ENCODE results near the gene MGAT3. TPM values are rescaled to one million over a fixed set of nuclear protein-coding genes. Genes with fewer than 3 reads are reported as not detected.

MGAT3 gene
- polyA plus RNA-seq, 3 donors = 0.03 TPM; not detected in 2

DNA sequence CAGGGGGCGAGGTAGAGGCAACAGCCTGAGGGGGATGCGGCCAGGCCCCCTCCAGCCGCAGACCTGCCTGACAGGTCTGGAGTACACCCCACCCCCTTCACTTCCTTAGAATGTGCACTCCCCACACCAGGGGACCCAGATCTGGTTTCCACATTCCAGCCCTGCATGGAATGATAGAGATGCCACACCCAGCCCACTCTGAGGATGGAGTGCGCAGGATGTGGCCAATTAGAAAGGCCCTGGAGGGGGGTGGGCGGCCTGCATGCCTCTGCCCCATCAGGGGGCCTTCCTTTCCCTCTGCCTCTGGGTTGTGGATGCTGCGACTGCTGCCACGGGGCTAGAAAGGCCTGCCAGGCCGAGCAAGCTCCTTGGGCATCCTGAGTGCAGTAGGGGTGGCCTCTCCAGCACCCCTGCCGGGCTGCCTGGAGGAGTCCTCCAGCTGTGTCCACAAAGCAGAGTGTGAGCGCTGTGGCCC is 28.2 kb upstream of the MGAT3 start:
- Histone ChIP-seq H3K27me3 (ENCODE audit: control insufficient read depth in 2 of 2, insufficient read depth in 2 of 2, low read length in 2 of 2) (no peaks in the 10 kb centered on the region), H3K27ac (ENCODE audit: low read depth in 1 of 2, low read length in 2 of 2) (no peak overlapping the region), H3K4me3 (replicated peaks in 1 of 3; ENCODE audit: low read depth in 2 of 3, low read length in 3 of 3) (no peak overlapping the region), H3K79me2 (ENCODE audit: insufficient read depth, low read length) (no peaks in the 10 kb centered on the region), H3K4me2 (replicated peaks; ENCODE audit: extremely low read depth, low read length, poor library complexity, severe bottlenecking) (no peak overlapping the region), H4K20me1 (ENCODE audit: insufficient read depth, low read length) (no peaks in the 10 kb centered on the region), H3K9ac (ENCODE audit: insufficient read depth, low read length, poor library complexity, severe bottlenecking) (no peak overlapping the region), H2AFZ (ENCODE audit: insufficient read depth, low read depth, low read length, poor library complexity, severe bottlenecking) (no peak overlapping the region), H3K4me1 (ENCODE audit: control insufficient read depth in 1 of 2, insufficient read depth in 2 of 2, low read length in 2 of 2) (peaks cover 11 to 17% of the 10 kb centered on the region in 2 donors), H3K9me3 (replicated peaks in 1 of 2; ENCODE audit: control insufficient read depth in 1 of 2, insufficient read depth in 1 of 2, low read length in 2 of 2) (no peaks in the 10 kb centered on the region), H3K36me3 (replicated peaks in 1 of 2; ENCODE audit: control insufficient read depth in 1 of 2, insufficient read depth in 2 of 2, low read length in 2 of 2) (peaks cover 78 to 95% of the 10 kb centered on the region in 2 donors)
- 96% methylated on average over 6 of the region's 10 CpGs for WGBS (ENCODE audit: insufficient coverage)
- no peak for DNase-seq
- TF ChIP-seq, protein P1, sequence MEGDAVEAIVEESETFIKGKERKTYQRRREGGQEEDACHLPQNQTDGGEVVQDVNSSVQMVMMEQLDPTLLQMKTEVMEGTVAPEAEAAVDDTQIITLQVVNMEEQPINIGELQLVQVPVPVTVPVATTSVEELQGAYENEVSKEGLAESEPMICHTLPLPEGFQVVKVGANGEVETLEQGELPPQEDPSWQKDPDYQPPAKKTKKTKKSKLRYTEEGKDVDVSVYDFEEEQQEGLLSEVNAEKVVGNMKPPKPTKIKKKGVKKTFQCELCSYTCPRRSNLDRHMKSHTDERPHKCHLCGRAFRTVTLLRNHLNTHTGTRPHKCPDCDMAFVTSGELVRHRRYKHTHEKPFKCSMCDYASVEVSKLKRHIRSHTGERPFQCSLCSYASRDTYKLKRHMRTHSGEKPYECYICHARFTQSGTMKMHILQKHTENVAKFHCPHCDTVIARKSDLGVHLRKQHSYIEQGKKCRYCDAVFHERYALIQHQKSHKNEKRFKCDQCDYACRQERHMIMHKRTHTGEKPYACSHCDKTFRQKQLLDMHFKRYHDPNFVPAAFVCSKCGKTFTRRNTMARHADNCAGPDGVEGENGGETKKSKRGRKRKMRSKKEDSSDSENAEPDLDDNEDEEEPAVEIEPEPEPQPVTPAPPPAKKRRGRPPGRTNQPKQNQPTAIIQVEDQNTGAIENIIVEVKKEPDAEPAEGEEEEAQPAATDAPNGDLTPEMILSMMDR (IDR thresholded peaks at IDR 0.05) = no peak
- intact Hi-C loops (cut with micrococcal nuclease) = no loop called here
- Mint-ChIP-seq H3K36me3 (peaks cover 71 to 98% of the 10 kb centered on the region in 2 donors), H3K4me1 (peaks cover 18% of the 10 kb centered on the region), H3K4me3 (no peak overlapping the region), H3K27me3 (ENCODE audit: low read depth in 3 of 3) (peaks cover 0 to 6% (median 0%) of the 10 kb centered on the region in 3 donors), H3K27ac (no peak overlapping the region), H3K9me3 (no peaks in the 10 kb centered on the region)

DNA sequence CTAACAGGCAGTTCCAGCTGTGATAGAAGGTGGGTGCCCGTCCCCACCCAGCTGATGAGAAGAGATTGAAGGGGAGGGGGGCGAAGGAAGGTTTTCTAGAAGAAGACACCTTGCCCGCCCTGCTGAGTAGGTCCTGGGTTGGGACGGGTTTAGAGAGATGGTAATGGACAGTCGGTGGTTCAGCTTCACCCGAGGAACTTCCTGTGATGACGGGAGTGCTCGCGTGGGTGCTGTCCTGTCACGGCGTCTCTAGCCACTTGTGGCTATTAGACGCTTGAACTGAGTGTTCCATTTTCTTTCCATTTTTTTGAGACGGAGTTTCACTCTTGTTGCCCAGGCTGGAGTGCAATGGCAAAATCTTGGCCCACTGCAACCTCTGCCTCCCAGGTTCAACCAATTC is 27.6 kb upstream of the MGAT3 start:
- Histone ChIP-seq H3K79me2 (ENCODE audit: insufficient read depth, low read length) (no peaks in the 10 kb centered on the region), H3K9me3 (replicated peaks in 1 of 2; ENCODE audit: control insufficient read depth in 1 of 2, insufficient read depth in 1 of 2, low read length in 2 of 2) (no peaks in the 10 kb centered on the region), H3K27me3 (ENCODE audit: control insufficient read depth in 2 of 2, insufficient read depth in 2 of 2, low read length in 2 of 2) (no peaks in the 10 kb centered on the region), H3K9ac (ENCODE audit: insufficient read depth, low read length, poor library complexity, severe bottlenecking) (no peak overlapping the region), H3K4me2 (replicated peaks; ENCODE audit: extremely low read depth, low read length, poor library complexity, severe bottlenecking) (no peak overlapping the region), H3K4me1 (ENCODE audit: control insufficient read depth in 1 of 2, insufficient read depth in 2 of 2, low read length in 2 of 2) (peaks cover 11 to 17% of the 10 kb centered on the region in 2 donors), H3K4me3 (replicated peaks in 1 of 3; ENCODE audit: low read depth in 2 of 3, low read length in 3 of 3) (no peak overlapping the region), H3K27ac (ENCODE audit: low read depth in 1 of 2, low read length in 2 of 2) (no peak overlapping the region), H4K20me1 (ENCODE audit: insufficient read depth, low read length) (no peaks in the 10 kb centered on the region), H2AFZ (ENCODE audit: insufficient read depth, low read depth, low read length, poor library complexity, severe bottlenecking) (no peak overlapping the region), H3K36me3 (replicated peaks in 1 of 2; ENCODE audit: control insufficient read depth in 1 of 2, insufficient read depth in 2 of 2, low read length in 2 of 2) (peaks cover 77 to 95% of the 10 kb centered on the region in 2 donors)
- no peak for DNase-seq
- Mint-ChIP-seq H3K27ac (peak overlapping the region in 2 of 7 donors; percentile 26 to 50), H3K36me3 (peaks cover 71 to 98% of the 10 kb centered on the region in 2 donors), H3K27me3 (ENCODE audit: low read depth in 3 of 3) (peaks cover 0 to 6% (median 0%) of the 10 kb centered on the region in 3 donors), H3K9me3 (no peaks in the 10 kb centered on the region), H3K4me1 (peaks cover 18% of the 10 kb centered on the region), H3K4me3 (no peak overlapping the region)
- 86% methylated on average over 12 of the region's 13 CpGs for WGBS (ENCODE audit: insufficient coverage)
- intact Hi-C loops (cut with micrococcal nuclease) = no loop called here
- TF ChIP-seq, protein P1 (IDR thresholded peaks at IDR 0.05) = no peak
